Measurements from ENCODE around the gene BCAS4.

The BCAS4 gene

GRCh38 chr20:50859161-50859560, 64.3 kb downstream of the BCAS4 start:
- no peaks in the 10 kb centered on the region for H3K4me1 ChIP-seq (ENCODE audit: control insufficient read depth, insufficient read depth, low read length)
- POLR2A ChIA-PET: interaction anchor here (0.6 kb wide), 1 partner anchor 1081 kb away, joined by 5 read pairs; no protein-coding TSS in a partner anchor
- H3K27ac ChIP-seq (ENCODE audit: extremely low read depth, low read depth, low read length): no peak overlapping the region
- no peaks in the 10 kb centered on the region for H3K36me3 ChIP-seq (ENCODE audit: control insufficient read depth in 2 of 2, insufficient read depth in 1 of 2, low read length in 2 of 2)
- CTCF ChIA-PET: interaction anchor here (2.4 kb wide), 1 partner anchor 64 kb away, joined by 5 read pairs; the partner anchor contains the start of gene BCAS4
- no peak overlapping the region for H3K4me3 ChIP-seq (ENCODE audit: low read depth, low read length)
- TF ChIP-seq GLIS1 (tag by site-specific recombination; IDR thresholded peaks at IDR 0.05) (0 out of 2 replicates have a peak, but pooled peaks have one; percentile 18), ZBTB48 (tag by site-specific recombination; IDR thresholded peaks at IDR 0.05) (no peak)
- no peaks in the 10 kb centered on the region for H3K9me3 ChIP-seq (ENCODE audit: control insufficient read depth, insufficient read depth, low read depth, low read length)

- no peaks in the 10 kb centered on the region for H3K9me3 ChIP-seq (ENCODE audit: control insufficient read depth, insufficient read depth, low read depth, low read length)
- no peaks in the 10 kb centered on the region for H3K36me3 ChIP-seq (ENCODE audit: control insufficient read depth in 2 of 2, insufficient read depth in 1 of 2, low read length in 2 of 2)
- peak; percentile 10; the same call in 1 of the 2 replicates for TF ChIP-seq GLIS1 (tag by site-specific recombination; IDR thresholded peaks at IDR 0.05)
- TF ChIP-seq ZNF76 (tag by site-specific recombination; IDR thresholded peaks at IDR 0.05; ENCODE audit: borderline replicate concordance, low read depth): no peak
- no peak overlapping the region for H3K27ac ChIP-seq (ENCODE audit: extremely low read depth, low read depth, low read length)
- ChIA-PET CTCF (no interaction called here), POLR2A (no interaction called here)
- no peaks in the 10 kb centered on the region for H3K4me1 ChIP-seq (ENCODE audit: control insufficient read depth, insufficient read depth, low read length)
- no peak overlapping the region for H3K4me3 ChIP-seq (ENCODE audit: low read depth, low read length)
Measured at GRCh38 chr20:50861012-50861411, 66.2 kb downstream of the BCAS4 start.

DNA sequence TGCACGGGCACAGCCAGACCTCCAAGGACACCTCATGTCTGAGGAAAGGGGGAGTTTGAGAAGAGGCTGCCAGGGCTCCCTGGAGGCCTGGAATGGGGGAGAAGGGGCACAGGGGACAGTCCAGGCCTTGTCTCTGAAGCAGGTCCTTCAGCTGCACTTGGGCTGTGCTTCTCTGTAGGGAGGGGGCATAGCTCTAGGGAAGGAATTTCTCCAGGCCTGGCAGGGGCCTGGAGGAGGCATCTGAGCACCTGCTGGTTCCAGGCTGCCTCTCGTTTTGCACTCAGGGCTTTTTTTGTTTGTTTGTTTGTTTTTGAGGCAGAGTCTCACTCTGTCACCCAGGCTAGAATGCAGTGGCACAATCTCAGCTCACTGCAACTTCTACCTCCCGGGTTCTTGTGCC, 67.7 kb downstream of the BCAS4 start:
- no peak overlapping the region for H3K4me3 ChIP-seq (ENCODE audit: low read depth, low read length)
- ChIA-PET POLR2A (no interaction called here), CTCF (interaction anchor here (0.6 kb wide), 2 partner anchors 119 to 227 kb away, joined by 3 read pairs; no protein-coding TSS in a partner anchor)
- no peaks in the 10 kb centered on the region for H3K36me3 ChIP-seq (ENCODE audit: control insufficient read depth in 2 of 2, insufficient read depth in 1 of 2, low read length in 2 of 2)
- H3K4me1 ChIP-seq (ENCODE audit: control insufficient read depth, insufficient read depth, low read length): no peaks in the 10 kb centered on the region
- no peaks in the 10 kb centered on the region for H3K9me3 ChIP-seq (ENCODE audit: control insufficient read depth, insufficient read depth, low read depth, low read length)
- no peak for TF ChIP-seq ZNF146 (tag by site-specific recombination; IDR thresholded peaks at IDR 0.05)
- TF ChIP-seq RBAK (tag by site-specific recombination; IDR thresholded peaks at IDR 0.05): no peak
- H3K27ac ChIP-seq (ENCODE audit: extremely low read depth, low read depth, low read length): no peak overlapping the region

DNA sequence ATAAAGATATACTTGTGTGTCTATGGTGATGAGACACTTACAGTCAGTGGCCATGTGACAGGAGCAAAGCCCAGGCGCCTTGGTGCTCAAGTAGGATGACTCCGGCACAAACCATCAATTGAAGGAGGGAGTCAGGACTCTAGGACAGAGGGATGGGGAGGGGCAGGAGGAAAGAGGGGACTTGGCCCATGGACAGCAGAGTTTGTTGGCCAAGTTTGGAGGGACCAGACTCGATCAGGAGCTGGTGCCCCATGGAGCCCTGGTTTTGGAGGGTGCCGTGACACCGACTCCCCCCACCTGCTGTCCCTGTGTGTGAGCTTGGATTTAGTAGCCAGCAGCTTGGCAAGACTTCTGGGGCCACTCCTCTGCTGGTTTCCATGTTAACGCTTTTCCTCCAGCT, 70.3 kb downstream of the BCAS4 start:
- Histone ChIP-seq H3K4me1 (ENCODE audit: control insufficient read depth, insufficient read depth, low read length) (no peaks in the 10 kb centered on the region), H3K36me3 (ENCODE audit: control insufficient read depth in 2 of 2, insufficient read depth in 1 of 2, low read length in 2 of 2) (no peaks in the 10 kb centered on the region), H3K4me3 (ENCODE audit: low read depth, low read length) (no peak overlapping the region), H3K9me3 (ENCODE audit: control insufficient read depth, insufficient read depth, low read depth, low read length) (no peaks in the 10 kb centered on the region), H3K27ac (ENCODE audit: extremely low read depth, low read depth, low read length) (no peak overlapping the region)
- ChIA-PET POLR2A (no interaction called here), CTCF (interaction anchor here (0.8 kb wide), 1 partner anchor 11 kb away, joined by 3 read pairs; no protein-coding TSS in a partner anchor)
- peak; percentile 96 for TF ChIP-seq PRDM10 (tag by site-specific recombination; IDR thresholded peaks at IDR 0.05)
- no peak for TF ChIP-seq PRDM2 (tag by site-specific recombination; IDR thresholded peaks at IDR 0.05; ENCODE audit: borderline replicate concordance)
